GM04503 (cell line): ENCODE measurements around the gene EXOC7.

ENCODE experiments used
- DNase-seq: peaks from one replicate; pipeline ENCODE4 v3.0.0-alpha.2; 2012; ENCODE audit warnings: low read depth

Gene EXOC7

DNA sequence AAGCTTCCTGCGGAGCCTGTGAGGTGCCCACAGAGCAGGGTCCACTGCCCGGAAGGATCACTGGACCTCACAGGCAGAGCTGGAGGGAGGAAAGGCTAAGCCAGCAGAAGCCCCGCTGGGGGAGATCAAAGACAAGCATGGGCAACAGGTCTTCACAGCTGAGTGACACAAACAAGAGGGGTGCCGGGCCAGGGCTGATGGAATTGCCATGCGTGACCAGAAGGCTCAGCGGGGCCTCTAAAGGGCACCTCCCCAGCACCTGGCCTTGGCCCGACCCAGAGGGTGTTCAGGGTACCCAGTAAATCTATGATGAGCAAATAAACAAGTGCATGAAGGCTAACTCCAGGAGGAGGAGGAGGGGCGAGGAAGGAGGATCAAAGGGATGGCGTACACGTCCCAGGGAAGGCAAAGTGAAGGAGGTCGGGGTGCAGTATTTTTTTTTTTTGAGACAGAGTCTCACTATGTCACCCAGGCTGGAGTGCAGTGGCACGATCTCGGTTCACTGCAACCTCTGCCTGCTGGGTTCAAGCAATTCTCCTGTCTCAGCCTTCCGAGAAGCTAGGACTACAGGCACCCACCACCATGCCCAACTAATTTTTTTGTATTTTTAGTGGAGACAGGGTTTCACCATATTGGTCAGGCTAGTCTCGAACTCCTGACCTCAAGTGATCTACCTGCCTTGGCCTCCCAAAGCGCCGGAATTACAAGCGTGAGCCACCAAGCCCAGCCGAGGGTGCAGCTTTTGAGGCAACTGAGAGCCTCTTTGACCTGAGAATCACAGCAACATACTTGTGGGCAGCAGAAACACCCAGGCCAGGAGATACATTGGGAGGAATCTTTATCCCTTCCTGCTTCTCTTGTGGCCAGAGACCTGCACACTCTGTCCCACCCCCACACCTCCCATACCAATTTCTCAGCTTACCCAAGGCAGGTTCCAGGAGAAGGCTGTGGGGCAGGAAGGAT lies 16.1 kb upstream of the EXOC7 start:
- DNase-seq, result no peak

- DNase-seq, result no peak
Observed at GRCh38 chr17:76115138-76115754, 11.7 kb upstream of the EXOC7 start.

GRCh38 chr17:76111956-76112355 lies 8.4 kb upstream of the EXOC7 start:
- DNase-seq, result no peak

- DNase-seq, result no peak
Observed at GRCh38 chr17:76107509-76107908, 3.9 kb upstream of the EXOC7 start.

GRCh38 chr17:76106703-76107102 lies 3.1 kb upstream of the EXOC7 start:
- DNase-seq, result no peak

GRCh38 chr17:76104896-76105231 lies 1.3 kb upstream of the EXOC7 start:
- DNase-seq, result no peak

- DNase-seq, result no peak
Observed at GRCh38 chr17:76104140-76104895, 731 bp upstream of the EXOC7 start.

DNA sequence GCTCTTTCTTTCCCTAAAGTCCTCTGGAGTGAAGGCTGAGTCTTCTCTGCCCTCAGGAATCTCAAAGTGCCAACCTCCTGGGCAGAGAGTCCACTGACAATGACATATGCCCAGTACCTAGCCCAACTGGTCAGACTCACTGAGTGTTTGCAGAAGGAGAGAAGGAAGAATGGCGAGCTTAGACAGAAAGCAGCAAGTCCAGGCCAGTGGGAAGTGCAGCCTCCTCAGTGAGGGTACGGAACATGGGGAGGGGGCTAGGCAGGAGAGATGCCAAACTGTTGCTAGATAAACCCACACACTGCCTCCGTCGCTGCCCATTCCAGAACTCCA lies 678 bp downstream of the EXOC7 start:
- peak; percentile 3 for DNase-seq

- DNase-seq, result no peak
Observed at GRCh38 chr17:76097716-76098295, 5.8 kb downstream of the EXOC7 start.

DNA sequence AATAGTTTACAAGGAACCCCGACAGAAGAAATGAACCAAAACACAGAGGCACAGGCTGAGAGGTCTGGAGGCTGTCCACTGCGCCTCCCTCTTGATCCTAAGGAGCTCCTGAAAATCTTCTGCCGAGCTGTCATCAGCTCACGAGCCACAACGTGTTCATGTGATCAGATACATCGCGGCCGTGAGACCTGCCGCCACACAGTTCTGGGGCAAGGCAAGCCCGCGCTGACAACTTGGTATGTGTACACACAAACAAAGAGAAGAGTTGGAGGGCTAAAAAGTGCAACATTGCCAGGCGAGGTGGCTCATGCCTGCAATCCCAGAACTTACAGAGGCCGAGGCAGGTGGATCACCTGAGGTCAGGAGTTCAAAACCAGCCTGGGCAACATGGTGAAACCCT lies 7.6 kb downstream of the EXOC7 start:
- DNase-seq, result no peak

DNA sequence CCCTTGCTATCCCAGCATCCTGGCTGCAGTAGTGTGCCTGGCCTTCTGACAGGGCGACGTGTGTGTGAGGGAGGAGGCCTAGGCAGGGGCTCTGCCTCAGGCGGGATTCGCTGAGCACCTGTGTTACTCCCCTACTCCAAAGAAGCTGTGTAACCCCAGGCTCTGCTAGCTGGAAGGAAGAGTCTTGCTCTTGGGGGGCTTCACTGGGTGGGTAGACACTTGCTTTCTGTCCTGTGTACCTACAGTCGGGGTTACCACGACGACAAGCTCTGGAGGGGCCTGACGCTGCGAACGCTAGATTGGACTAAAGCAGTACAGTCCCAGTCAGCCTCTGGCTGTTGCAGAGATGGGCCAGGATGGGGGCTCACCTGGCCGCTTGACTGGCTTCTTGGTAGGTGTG lies 9.5 kb downstream of the EXOC7 start:
- DNase-seq, result no peak

GRCh38 chr17:76092526-76093413 lies 10.8 kb downstream of the EXOC7 start:
- no peak for DNase-seq

DNA sequence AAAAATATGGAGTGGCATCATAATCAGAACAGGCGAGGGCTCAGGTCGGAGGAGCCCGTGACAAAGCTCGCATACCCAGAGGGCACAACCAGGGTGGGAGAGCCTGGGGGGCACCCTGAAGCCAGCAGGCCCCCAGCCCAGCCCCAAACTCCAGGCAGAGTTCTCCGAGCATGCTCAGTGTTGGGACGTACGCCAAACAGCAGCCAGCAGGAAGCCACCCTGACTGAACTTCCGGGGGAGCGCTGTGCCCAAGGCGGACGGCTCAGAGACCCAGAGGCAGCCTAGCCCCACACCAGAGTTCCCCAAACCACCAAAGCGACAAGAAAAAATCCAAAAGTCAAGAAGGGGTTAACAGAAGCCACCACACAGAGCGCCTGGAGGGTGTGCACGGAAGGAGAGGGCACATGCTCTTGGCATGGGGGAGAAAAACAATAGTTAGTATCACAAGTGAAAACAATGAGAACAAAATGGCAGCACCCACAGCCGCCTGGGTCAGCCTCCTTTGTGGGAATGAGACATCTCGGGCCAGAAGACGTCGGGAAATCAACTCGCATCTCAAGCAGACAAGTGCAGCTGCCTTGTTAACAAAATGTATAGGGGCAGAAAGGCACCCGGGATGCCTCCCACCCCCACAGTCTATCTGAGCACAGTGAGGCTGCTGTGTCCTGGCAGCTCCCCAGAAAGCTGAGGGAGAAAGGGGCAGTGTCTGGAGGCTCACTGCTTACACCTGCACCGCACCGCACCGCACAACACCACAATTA lies 11.9 kb downstream of the EXOC7 start:
- DNase-seq, result no peak

DNA sequence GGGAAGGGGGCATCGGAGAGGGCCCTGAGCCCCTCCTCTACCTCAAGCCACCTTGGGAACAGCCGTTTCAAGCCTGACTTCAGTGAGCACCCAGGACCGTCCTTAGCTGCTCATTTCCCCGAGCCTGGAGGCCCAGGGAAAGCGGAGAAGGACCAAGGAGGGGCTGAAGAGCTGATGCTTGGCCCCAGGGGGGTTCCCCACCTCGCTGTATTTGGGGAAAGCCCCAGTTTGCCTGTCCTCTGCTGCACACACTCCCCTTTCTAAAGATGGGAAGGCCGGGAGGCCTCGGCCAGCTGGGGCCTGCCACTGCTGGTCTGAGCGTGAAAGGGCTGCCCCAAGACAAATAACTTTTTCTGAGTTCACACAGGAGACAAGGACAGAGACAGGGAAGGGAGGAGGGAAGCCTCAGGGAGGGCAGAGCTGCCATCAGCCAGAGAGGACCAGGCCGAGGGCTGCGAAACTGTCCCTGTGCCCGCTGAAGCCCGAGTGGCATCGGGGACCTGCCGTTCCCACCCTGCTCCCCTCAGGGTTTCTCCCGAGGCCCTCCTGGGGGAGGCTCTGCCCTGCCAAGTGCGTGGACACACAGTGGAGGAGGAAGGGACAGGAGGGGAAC lies 13.0 kb downstream of the EXOC7 start:
- DNase-seq, result no peak

- no peak for DNase-seq
Observed at GRCh38 chr17:76089680-76090516, 13.7 kb downstream of the EXOC7 start.

GRCh38 chr17:76088868-76089576 lies 14.6 kb downstream of the EXOC7 start:
- DNase-seq, result no peak

DNA sequence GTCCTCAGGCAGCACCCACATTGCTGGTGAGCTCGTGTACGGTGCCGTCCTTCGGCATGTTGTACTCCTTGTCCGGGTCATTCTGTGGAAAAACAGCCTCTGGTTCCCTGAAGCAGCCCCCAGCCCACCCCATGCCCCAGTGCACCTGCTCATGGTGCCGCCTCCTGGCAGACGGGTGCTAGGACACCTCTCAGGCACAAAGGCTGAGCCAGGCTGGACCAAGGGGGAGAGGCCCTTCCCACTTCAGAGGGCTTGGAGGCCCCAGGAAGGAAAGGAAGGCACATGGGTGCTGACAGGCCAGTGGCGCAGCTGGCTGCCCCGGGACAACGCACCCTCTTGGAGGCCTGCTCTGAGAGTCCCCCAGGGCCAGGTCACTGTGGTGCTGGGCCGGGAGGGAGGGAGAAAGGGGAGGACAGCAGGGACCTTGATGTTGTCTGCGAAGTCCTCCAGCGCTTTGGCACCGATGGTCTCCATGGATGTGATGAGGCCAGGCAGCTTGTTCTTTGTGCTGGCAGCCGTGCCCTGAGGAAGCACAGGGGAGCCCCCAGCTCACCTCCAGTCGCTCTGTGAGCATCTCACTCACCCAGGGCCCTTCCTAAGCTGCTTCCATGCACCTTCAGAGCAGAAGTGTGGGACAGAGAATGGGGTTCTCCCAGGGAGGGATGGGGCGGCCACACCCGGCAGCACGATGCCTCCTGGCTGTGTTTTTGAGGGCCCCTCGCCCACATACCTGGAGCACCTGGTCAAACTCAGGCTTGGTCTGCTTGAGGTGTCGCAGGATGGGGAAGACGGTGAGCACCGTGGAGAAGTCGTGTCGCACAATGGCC lies 15.3 kb downstream of the EXOC7 start:
- DNase-seq, result no peak

DNA sequence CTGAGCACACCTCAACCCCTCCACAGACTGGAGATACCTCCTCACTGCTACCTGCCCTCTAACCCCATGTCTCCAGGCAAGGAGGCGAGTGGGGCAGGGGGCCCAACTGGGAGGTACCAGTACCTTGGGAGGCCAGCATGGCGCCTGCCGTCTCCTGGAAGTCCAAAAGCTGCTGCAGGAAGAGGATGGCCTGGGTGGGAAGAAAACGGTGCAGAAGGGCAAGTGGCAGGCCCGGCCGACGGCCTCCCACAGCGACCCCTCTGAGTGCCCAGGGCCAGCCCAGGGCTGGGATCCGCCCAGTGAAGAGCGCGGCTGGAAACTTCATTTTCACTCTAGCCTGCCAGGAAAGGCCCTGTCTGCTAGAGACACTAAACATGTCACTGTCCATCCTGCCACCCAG lies 16.1 kb downstream of the EXOC7 start:
- no peak for DNase-seq
